ENCODE measurements around the gene RYR2. TPM values are rescaled to one million over a fixed set of nuclear protein-coding genes. Genes with fewer than 3 reads are reported as not detected.
"Not testable (repeated sequence)": the region's sequence is repeated elsewhere in the genome, so short reads cannot be mapped to it uniquely, and the experiment has no call there.

The RYR2 gene
- total RNA-seq, 3 donors from 2014 or later: 0.16 to 0.59 (median 0.33) TPM

- Histone ChIP-seq H3K4me1 (no peaks in the 10 kb centered on the region), H3K27ac (no peak overlapping the region), H3K36me3 (no peaks in the 10 kb centered on the region), H3K9me3 (no peaks in the 10 kb centered on the region), H3K4me3 (no peak overlapping the region), H3K27me3 (no peaks in the 10 kb centered on the region)
- TF ChIP-seq CTCF (IDR thresholded peaks at IDR 0.05) (no peak), POLR2AphosphoS5 (IDR thresholded peaks at IDR 0.05) (no peak), POLR2A (IDR thresholded peaks at IDR 0.05) (no peak)
- intact Hi-C loops (cut with DNase I; ENCODE audit: low total_unique reads): no loop called here
- no peak for DNase-seq (ENCODE audit: low spot score in 2 of 2)
Observed at GRCh38 chr1:237358555-237358954, 316.6 kb downstream of the RYR2 start.

DNA sequence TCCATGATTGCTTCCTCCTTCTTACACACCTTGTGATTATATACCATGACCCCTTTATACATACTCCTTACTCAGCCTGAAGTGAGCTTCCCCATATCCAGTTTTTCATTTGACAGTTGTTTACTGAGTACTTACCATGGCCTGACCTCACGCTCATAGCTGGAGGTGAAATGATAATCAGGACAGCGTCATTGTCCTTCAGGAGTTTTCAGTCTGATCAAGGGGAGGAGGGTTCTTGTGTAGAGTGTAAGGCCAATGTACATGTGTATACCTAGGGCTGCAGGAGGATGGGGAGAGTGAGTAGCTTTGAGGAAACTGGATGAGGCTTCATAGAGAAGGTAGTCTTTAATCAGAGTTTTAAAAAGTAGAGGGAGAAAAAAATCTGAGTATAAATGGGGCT is 325.8 kb downstream of the RYR2 start:
- Histone ChIP-seq H3K27me3 (no peaks in the 10 kb centered on the region), H3K36me3 (no peaks in the 10 kb centered on the region), H3K4me3 (no peak overlapping the region), H3K4me1 (no peaks in the 10 kb centered on the region), H3K27ac (no peak overlapping the region), H3K9me3 (no peaks in the 10 kb centered on the region)
- TF ChIP-seq POLR2AphosphoS5 (IDR thresholded peaks at IDR 0.05) (no peak), POLR2A (IDR thresholded peaks at IDR 0.05) (no peak), CTCF (IDR thresholded peaks at IDR 0.05) (no peak)
- no peak for DNase-seq (ENCODE audit: low spot score in 2 of 2)
- intact Hi-C loops (cut with DNase I; ENCODE audit: low total_unique reads): no loop called here

DNA sequence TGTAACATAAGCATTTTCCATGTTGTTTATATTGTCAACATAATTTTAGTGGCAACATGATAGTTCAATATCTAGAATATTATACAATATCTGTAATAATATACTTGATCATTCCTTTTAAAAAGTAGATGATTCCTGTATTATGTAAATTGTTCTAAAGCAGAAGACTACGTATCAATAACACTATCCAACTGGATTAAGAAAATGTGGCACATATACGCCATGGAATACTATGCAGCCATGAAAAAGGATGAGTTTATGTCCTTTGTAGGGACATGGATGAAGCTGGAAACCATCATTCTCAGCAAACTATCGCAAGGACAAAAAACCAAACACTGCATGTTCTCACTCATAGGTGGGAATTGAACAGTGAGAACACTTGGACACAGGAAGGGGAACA is 329.5 kb downstream of the RYR2 start:
- intact Hi-C loops (cut with DNase I; ENCODE audit: low total_unique reads): not testable (repeated sequence)

DNA sequence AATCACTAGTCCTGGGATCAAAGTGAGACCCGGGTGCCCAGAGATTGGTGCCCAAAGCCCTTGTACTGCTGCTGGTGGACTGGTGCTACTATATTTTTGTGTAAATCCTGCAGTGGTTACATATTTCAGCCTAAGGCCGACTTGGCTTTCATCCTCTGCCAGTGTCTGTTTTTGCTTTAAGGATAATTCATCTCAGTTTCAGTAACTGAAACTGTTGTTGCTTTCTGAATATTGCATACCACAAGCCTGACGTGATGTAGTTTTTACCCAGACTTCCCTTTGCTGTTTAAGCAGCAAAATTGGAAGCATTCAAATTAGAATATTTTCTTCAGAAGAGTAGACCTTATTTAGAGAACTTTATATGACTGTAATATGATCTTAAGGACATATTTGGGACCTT is 341.8 kb downstream of the RYR2 start:
- Histone ChIP-seq H3K9me3 (no peaks in the 10 kb centered on the region), H3K27me3 (no peaks in the 10 kb centered on the region), H3K27ac (no peak overlapping the region), H3K4me3 (no peak overlapping the region), H3K36me3 (no peaks in the 10 kb centered on the region), H3K4me1 (no peaks in the 10 kb centered on the region)
- intact Hi-C loops (cut with DNase I; ENCODE audit: low total_unique reads): no loop called here
- TF ChIP-seq POLR2A (IDR thresholded peaks at IDR 0.05): no peak
- TF ChIP-seq POLR2AphosphoS5 (IDR thresholded peaks at IDR 0.05): no peak
- no peak for TF ChIP-seq CTCF (IDR thresholded peaks at IDR 0.05)
- DNase-seq (ENCODE audit: low spot score in 2 of 2): no peak

More for the DNA sequence above, 329.5 kb downstream of the RYR2 start:
- H3K9me3 ChIP-seq; H3K4me3 ChIP-seq; DNase-seq (ENCODE audit: low spot score in 2 of 2); H3K27ac ChIP-seq; H3K36me3 ChIP-seq; H3K4me1 ChIP-seq; H3K27me3 ChIP-seq: not testable (repeated sequence)

GRCh38 chr1:237384213-237384612 is 342.2 kb downstream of the RYR2 start:
- H3K27ac ChIP-seq: no peak overlapping the region
- no peaks in the 10 kb centered on the region for H3K9me3 ChIP-seq
- H3K27me3 ChIP-seq: peaks cover 0 to 1% of the 10 kb centered on the region in 2 donors
- no peaks in the 10 kb centered on the region for H3K36me3 ChIP-seq
- no peak for TF ChIP-seq POLR2AphosphoS5 (IDR thresholded peaks at IDR 0.05)
- no peaks in the 10 kb centered on the region for H3K4me1 ChIP-seq
- intact Hi-C loops (cut with DNase I; ENCODE audit: low total_unique reads): no loop called here
- H3K4me3 ChIP-seq: no peak overlapping the region
- DNase-seq (ENCODE audit: low spot score in 2 of 2): no peak

DNA sequence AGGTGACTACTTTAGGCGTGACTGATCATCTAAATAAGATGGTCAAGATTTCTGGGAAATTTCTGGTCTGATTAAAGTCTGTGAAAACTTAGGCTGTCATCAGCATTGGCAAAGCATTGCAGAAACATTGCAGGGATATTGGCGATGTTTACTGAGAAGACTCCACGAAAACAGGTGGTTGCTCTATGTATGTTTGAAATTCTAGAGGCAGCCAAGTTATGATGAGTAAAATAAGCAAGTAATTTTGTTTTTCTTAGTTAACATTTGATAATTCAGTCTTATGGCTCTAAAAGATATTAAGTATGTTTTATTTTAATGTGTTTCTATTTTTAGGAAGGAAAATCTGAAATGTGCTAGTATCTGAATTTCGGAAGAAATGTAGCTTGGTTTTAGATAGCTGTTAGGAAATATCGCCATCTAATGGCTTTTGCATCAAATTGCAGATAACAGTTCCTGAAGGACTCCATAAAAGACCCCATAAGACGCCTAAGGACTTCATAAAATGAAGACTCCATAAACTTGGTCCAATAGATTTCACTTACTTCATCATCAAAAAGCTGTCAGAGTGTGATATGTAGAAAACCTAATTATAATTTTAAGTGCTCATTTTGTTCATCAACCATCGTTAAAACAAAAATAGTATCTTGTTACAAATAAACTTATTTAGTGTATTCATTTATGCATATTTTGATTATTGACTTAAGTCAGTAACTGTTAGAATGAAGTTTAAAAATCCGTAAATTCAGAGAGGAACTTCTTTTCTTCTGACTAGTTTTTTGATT is 344.6 kb downstream of the RYR2 start:
- no peaks in the 10 kb centered on the region for H3K36me3 ChIP-seq
- no peak overlapping the region for H3K4me3 ChIP-seq
- TF ChIP-seq POLR2A (IDR thresholded peaks at IDR 0.05) (no peak), CTCF (IDR thresholded peaks at IDR 0.05) (peak in 1 of 3 donors; percentile 56)
- no peak for DNase-seq (ENCODE audit: low spot score in 2 of 2)
- H3K4me1 ChIP-seq: no peaks in the 10 kb centered on the region
- H3K27ac ChIP-seq: no peak overlapping the region
- intact Hi-C loops (cut with DNase I; ENCODE audit: low total_unique reads): no loop called here
- H3K27me3 ChIP-seq: peaks cover 0 to 5% of the 10 kb centered on the region in 2 donors
- H3K9me3 ChIP-seq: no peaks in the 10 kb centered on the region

Measured in breast epithelium (tissue), 4 donors.